WTC11 (cell line): ENCODE data around the gene CAMKK2. TPM values are rescaled to one million over a fixed set of nuclear protein-coding genes. Genes with fewer than 3 reads are reported as not detected.

ENCODE experiments used
- ATAC-seq: fragments of 200-7000 bp; cut with Tn5 transposase; 2 replicates; pipeline ENCODE4 v1.10.0; 2021; ENCODE audit warnings: mild to moderate bottlenecking, moderate library complexity
- CTCF ChIA-PET: fragments of 300-600 bp; sonication (Branson Sonifier 250); formaldehyde crosslinking; loops from one replicate; lab custom pipeline; 2021; ENCODE audit warnings: antibody characterized with exemption; lab: Charles Lee
- POLR2A ChIA-PET: fragments of 350-600 bp; sonication (Branson Sonifier 250); formaldehyde crosslinking; loops from one replicate; lab custom pipeline; 2021; ENCODE audit warnings: antibody characterized with exemption; lab: Charles Lee
- DNase-seq: peaks from one replicate; pipeline ENCODE4 v3.0.0; 2021; ENCODE audit warnings: low spot score
- H3K27ac Mint-ChIP-seq: 2 replicates; pipeline ENCODE4 v1.8.0; 2021; ENCODE audit warnings: mixed read lengths
- H3K27me3 Mint-ChIP-seq: 2 replicates; pipeline ENCODE4 v1.8.0; 2021; ENCODE audit warnings: low read depth, mild to moderate bottlenecking, moderate library complexity, mixed read lengths
- H3K36me3 Mint-ChIP-seq: 2 replicates; pipeline ENCODE4 v1.8.0; 2021; ENCODE audit warnings: mixed read lengths
- H3K4me1 Mint-ChIP-seq: 2 replicates; pipeline ENCODE4 v1.8.0; 2022; ENCODE audit warnings: mixed read lengths
- H3K4me3 Mint-ChIP-seq: 2 replicates; pipeline ENCODE4 v1.8.0; 2021; ENCODE audit warnings: mild to moderate bottlenecking, moderate library complexity, mixed read lengths
- H3K9me3 Mint-ChIP-seq: 2 replicates; pipeline ENCODE4 v1.8.0; 2021; ENCODE audit warnings: mixed read lengths
- CREB1 ChIP-seq: sonication (generic); formaldehyde crosslinking; IDR thresholded peaks from 2 replicates; pipeline ENCODE4 v1.8.0; 2023; ENCODE audit warnings: mild to moderate bottlenecking, missing genetic modification reagents
- E2F4 ChIP-seq: sonication (generic); formaldehyde crosslinking; IDR thresholded peaks from 2 replicates; pipeline ENCODE4 v1.8.1; 2022; ENCODE audit warnings: low read depth, mild to moderate bottlenecking, moderate library complexity, missing genetic modification reagents, borderline replicate concordance
- GABPB1 ChIP-seq: sonication (generic); formaldehyde crosslinking; IDR thresholded peaks from 2 replicates; pipeline ENCODE4 v1.8.1; 2023; ENCODE audit warnings: mild to moderate bottlenecking, missing genetic modification reagents
- IRF1 ChIP-seq: sonication (generic); formaldehyde crosslinking; IDR thresholded peaks from 2 replicates; pipeline ENCODE4 v1.8.0; 2023; ENCODE audit warnings: missing genetic modification reagents
- KAT7 ChIP-seq: sonication (generic); formaldehyde crosslinking; IDR thresholded peaks from 2 replicates; pipeline ENCODE4 v1.8.1; 2023; ENCODE audit warnings: missing genetic modification reagents, mild to moderate bottlenecking, borderline replicate concordance
- NR1H2 ChIP-seq: sonication (generic); formaldehyde crosslinking; IDR thresholded peaks from 2 replicates; pipeline ENCODE4 v1.9.0; 2021; ENCODE audit warnings: mild to moderate bottlenecking, moderate library complexity, missing genetic modification reagents
- OVOL2 ChIP-seq: fragments of 250-450 bp; sonication (Bioruptor Pico); IDR thresholded peaks from 2 replicates; pipeline ENCODE4 v1.9.0; 2021; ENCODE audit warnings: mild to moderate bottlenecking, borderline replicate concordance
- SOX15 ChIP-seq: fragments of 250-450 bp; sonication (Bioruptor Pico); IDR thresholded peaks from 2 replicates; pipeline ENCODE4 v1.9.0; 2021; ENCODE audit warnings: mild to moderate bottlenecking
- TEAD1 ChIP-seq: sonication (generic); formaldehyde crosslinking; IDR thresholded peaks from 2 replicates; pipeline ENCODE4 v1.8.0; 2022; ENCODE audit warnings: mild to moderate bottlenecking, missing genetic modification reagents
- ZNF219 ChIP-seq: sonication (generic); formaldehyde crosslinking; IDR thresholded peaks from 2 replicates; pipeline ENCODE4 v1.8.0; 2023; ENCODE audit warnings: missing genetic modification reagents, mild to moderate bottlenecking, borderline replicate concordance
- ZNF317 ChIP-seq: sonication (generic); formaldehyde crosslinking; IDR thresholded peaks from 2 replicates; pipeline ENCODE4 v1.8.1; 2023; ENCODE audit warnings: low read depth, mild to moderate bottlenecking, moderate library complexity, missing genetic modification reagents, borderline replicate concordance
- ZNF671 ChIP-seq: fragments of 250-450 bp; sonication (Bioruptor Pico); IDR thresholded peaks from 2 replicates; pipeline ENCODE4 v1.8.0; 2021; ENCODE audit warnings: mild to moderate bottlenecking
- total RNA-seq: library from RNA; stranded (reverse); gene quantifications from 3 replicates; pipeline ENCODE4 v1.2.3, GENCODE V29; 2021
- TF ChIP-seq, protein P1 (sequence below): sonication (generic); formaldehyde crosslinking; IDR thresholded peaks from 2 replicates; pipeline ENCODE4 v1.8.1; 2023; ENCODE audit warnings: mild to moderate bottlenecking, missing genetic modification reagents, moderate library complexity
- TF ChIP-seq, protein P2 (sequence below): fragments of 250-450 bp; sonication (Bioruptor Pico); IDR thresholded peaks from 2 replicates; pipeline ENCODE4 v1.8.0; 2021; ENCODE audit warnings: mild to moderate bottlenecking
- TF ChIP-seq, protein P3 (sequence below): fragments of 250-450 bp; sonication (Bioruptor Pico); IDR thresholded peaks from 2 replicates; pipeline ENCODE4 v1.9.0; 2021; ENCODE audit warnings: moderate library complexity, mild to moderate bottlenecking, inconsistent platforms, borderline replicate concordance

CAMKK2 gene
- total RNA-seq, 1 experiment from 2014 or later: 36.5 TPM

- CTCF ChIA-PET: no interaction called here
Observed at GRCh38 chr12:121226399-121226798, 70.1 kb downstream of the CAMKK2 start.

DNA sequence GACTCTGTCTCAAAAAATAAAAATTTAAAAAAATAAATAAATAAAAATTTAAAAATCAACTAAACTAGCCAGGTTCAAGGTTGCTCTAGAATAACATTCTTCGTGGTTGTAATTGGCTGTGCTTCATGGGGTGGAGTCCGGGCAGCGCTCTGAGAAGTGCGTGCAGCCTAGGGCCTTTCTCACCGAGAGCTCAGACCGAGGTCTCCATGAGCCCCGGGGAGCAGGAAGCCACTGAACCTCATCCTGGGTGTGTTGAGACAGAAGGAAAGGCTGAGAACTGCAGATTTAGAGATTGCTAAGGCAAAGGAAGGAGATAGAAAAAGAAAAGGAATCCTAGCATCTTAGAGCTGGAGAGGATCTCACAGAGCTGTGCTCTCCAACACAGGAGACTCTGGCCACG lies 71.9 kb downstream of the CAMKK2 start:
- H3K4me1 Mint-ChIP-seq: no peaks in the 10 kb centered on the region
- CTCF ChIA-PET: interaction anchor here (0.5 to 2.1 kb wide), 8 partner anchors 9 to 219 kb away, joined by 3 to 6 read pairs (median 4); no protein-coding TSS in a partner anchor
- no peaks in the 10 kb centered on the region for H3K27me3 Mint-ChIP-seq
- peak overlapping the region; percentile 55; the same call in 1 of the 2 replicates for H3K27ac Mint-ChIP-seq
- POLR2A ChIA-PET: interaction anchor here (0.6 kb wide), 1 partner anchor 46 kb away, joined by 3 read pairs; no protein-coding TSS in a partner anchor
- no peaks in the 10 kb centered on the region for H3K9me3 Mint-ChIP-seq
- DNase-seq (no peak), ATAC-seq (no peak)
- TF ChIP-seq GABPB1 (CRISPR knock-in tag): no peak
- no peak for TF ChIP-seq IRF1 (CRISPR knock-in tag)
- TF ChIP-seq ZNF219 (CRISPR knock-in tag): no peak
- TF ChIP-seq, protein P1, sequence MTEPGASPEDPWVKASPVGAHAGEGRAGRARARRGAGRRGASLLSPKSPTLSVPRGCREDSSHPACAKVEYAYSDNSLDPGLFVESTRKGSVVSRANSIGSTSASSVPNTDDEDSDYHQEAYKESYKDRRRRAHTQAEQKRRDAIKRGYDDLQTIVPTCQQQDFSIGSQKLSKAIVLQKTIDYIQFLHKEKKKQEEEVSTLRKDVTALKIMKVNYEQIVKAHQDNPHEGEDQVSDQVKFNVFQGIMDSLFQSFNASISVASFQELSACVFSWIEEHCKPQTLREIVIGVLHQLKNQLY: no peak
- no peak for TF ChIP-seq TEAD1
- TF ChIP-seq E2F4: no peak
- no peak for TF ChIP-seq ZNF671 (CRISPR knock-in tag)
- no peak overlapping the region for H3K4me3 Mint-ChIP-seq
- 0 out of 2 replicates have a peak, but pooled peaks cover 2% of the 10 kb centered on the region for H3K36me3 Mint-ChIP-seq

More at GRCh38 chr12:121226399-121226798, 70.1 kb downstream of the CAMKK2 start:
- Mint-ChIP-seq H3K4me3 (no peak overlapping the region), H3K9me3 (no peaks in the 10 kb centered on the region), H3K27ac (no peak overlapping the region), H3K36me3 (0 out of 2 replicates have a peak, but pooled peaks cover 2% of the 10 kb centered on the region), H3K4me1 (peaks cover 2% of the 10 kb centered on the region; the same call in 1 of the 2 replicates), H3K27me3 (no peaks in the 10 kb centered on the region)
- DNase-seq (no peak), ATAC-seq (no peak)
- POLR2A ChIA-PET: no interaction called here
- TF ChIP-seq IRF1 (CRISPR knock-in tag) (no peak), OVOL2 (CRISPR knock-in tag) (no peak), SOX15 (no peak), ZNF317 (CRISPR knock-in tag) (no peak), KAT7 (no peak), CREB1 (no peak), NR1H2 (no peak)
- TF ChIP-seq, protein P2, sequence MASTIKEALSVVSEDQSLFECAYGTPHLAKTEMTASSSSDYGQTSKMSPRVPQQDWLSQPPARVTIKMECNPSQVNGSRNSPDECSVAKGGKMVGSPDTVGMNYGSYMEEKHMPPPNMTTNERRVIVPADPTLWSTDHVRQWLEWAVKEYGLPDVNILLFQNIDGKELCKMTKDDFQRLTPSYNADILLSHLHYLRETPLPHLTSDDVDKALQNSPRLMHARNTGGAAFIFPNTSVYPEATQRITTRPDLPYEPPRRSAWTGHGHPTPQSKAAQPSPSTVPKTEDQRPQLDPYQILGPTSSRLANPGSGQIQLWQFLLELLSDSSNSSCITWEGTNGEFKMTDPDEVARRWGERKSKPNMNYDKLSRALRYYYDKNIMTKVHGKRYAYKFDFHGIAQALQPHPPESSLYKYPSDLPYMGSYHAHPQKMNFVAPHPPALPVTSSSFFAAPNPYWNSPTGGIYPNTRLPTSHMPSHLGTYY: no peak
- TF ChIP-seq, protein P3, sequence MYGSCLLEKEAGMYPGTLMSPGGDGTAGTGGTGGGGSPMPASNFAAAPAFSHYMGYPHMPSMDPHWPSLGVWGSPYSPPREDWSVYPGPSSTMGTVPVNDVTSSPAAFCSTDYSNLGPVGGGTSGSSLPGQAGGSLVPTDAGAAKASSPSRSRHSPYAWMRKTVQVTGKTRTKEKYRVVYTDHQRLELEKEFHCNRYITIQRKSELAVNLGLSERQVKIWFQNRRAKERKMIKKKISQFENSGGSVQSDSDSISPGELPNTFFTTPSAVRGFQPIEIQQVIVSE (CRISPR knock-in tag): no peak
- TF ChIP-seq, all 79 proteins: peak for 0
